ENCODE measurements around the gene ST6GALNAC1. TPM values are rescaled to one million over a fixed set of nuclear protein-coding genes. Genes with fewer than 3 reads are reported as not detected.
A peak's percentile ranks its signal among the peaks of the same experiment; 100 is the strongest.

The ST6GALNAC1 gene
- total RNA-seq, 1 donor from 2014 or later, result 4.4 TPM

- no peaks in the 10 kb centered on the region for H3K9me3 ChIP-seq
- TF ChIP-seq CTCF (IDR thresholded peaks at IDR 0.05), result no peak
- no peak for TF ChIP-seq POLR2A (IDR thresholded peaks at IDR 0.05)
- peak in 1 of 2 donors; percentile 9 for TF ChIP-seq POLR2AphosphoS5 (IDR thresholded peaks at IDR 0.05; ENCODE audit: insufficient read depth in 1 of 2, low read depth in 1 of 2)
- peaks cover 48% of the 10 kb centered on the region for H3K4me1 ChIP-seq
- peaks cover 0 to 16% of the 10 kb centered on the region in 2 donors for H3K36me3 ChIP-seq
- peak overlapping the region; percentile 84 for H3K27ac ChIP-seq
- intact Hi-C loops (cut with DNase I), result no loop called here
- no peaks in the 10 kb centered on the region for H3K27me3 ChIP-seq
- no peak for DNase-seq (ENCODE audit: extremely low spot score in 2 of 2)
- H3K4me3 ChIP-seq, result no peak overlapping the region
Observed at GRCh38 chr17:76682296-76682695, 38.7 kb upstream of the ST6GALNAC1 start.

GRCh38 chr17:76681222-76682137, 37.9 kb upstream of the ST6GALNAC1 start:
- H3K27ac ChIP-seq, result peak overlapping the region; percentile 84
- no peak for DNase-seq (ENCODE audit: extremely low spot score in 2 of 2)
- H3K27me3 ChIP-seq, result no peaks in the 10 kb centered on the region
- no peak overlapping the region for H3K4me3 ChIP-seq
- peaks cover 39% of the 10 kb centered on the region for H3K4me1 ChIP-seq
- peaks cover 0 to 23% of the 10 kb centered on the region in 2 donors for H3K36me3 ChIP-seq
- peak; percentile 38 to 59 (median 46) for TF ChIP-seq CTCF (IDR thresholded peaks at IDR 0.05)
- no peak for TF ChIP-seq POLR2AphosphoS5 (IDR thresholded peaks at IDR 0.05; ENCODE audit: insufficient read depth in 1 of 2, low read depth in 1 of 2)
- intact Hi-C loops (cut with DNase I), result no loop called here
- H3K9me3 ChIP-seq, result no peaks in the 10 kb centered on the region

GRCh38 chr17:76679239-76679638, 35.7 kb upstream of the ST6GALNAC1 start:
- H3K4me1 ChIP-seq, result peaks cover 30% of the 10 kb centered on the region
- H3K9me3 ChIP-seq, result no peaks in the 10 kb centered on the region
- no peak overlapping the region for H3K27ac ChIP-seq
- no peak overlapping the region for H3K4me3 ChIP-seq
- no peaks in the 10 kb centered on the region for H3K27me3 ChIP-seq
- TF ChIP-seq POLR2A (IDR thresholded peaks at IDR 0.05) (no peak), POLR2AphosphoS5 (IDR thresholded peaks at IDR 0.05; ENCODE audit: insufficient read depth in 1 of 2, low read depth in 1 of 2) (no peak), CTCF (IDR thresholded peaks at IDR 0.05) (no peak)
- DNase-seq (ENCODE audit: extremely low spot score in 2 of 2), result no peak
- peaks cover 0 to 23% of the 10 kb centered on the region in 2 donors for H3K36me3 ChIP-seq
- intact Hi-C loops (cut with DNase I), result no loop called here

- TF ChIP-seq POLR2AphosphoS5 (IDR thresholded peaks at IDR 0.05; ENCODE audit: insufficient read depth in 1 of 2, low read depth in 1 of 2), result no peak
- no peak for TF ChIP-seq POLR2A (IDR thresholded peaks at IDR 0.05)
- no peak for TF ChIP-seq CTCF (IDR thresholded peaks at IDR 0.05)
- H3K9me3 ChIP-seq, result no peaks in the 10 kb centered on the region
- intact Hi-C loops (cut with DNase I), result no loop called here
- H3K4me3 ChIP-seq, result no peak overlapping the region
- no peak for DNase-seq (ENCODE audit: extremely low spot score in 2 of 2)
- no peaks in the 10 kb centered on the region for H3K27me3 ChIP-seq
- peaks cover 0 to 23% of the 10 kb centered on the region in 2 donors for H3K36me3 ChIP-seq
- peaks cover 22% of the 10 kb centered on the region for H3K4me1 ChIP-seq
- no peak overlapping the region for H3K27ac ChIP-seq
Observed at GRCh38 chr17:76678330-76678729, 34.8 kb upstream of the ST6GALNAC1 start.

GRCh38 chr17:76677406-76677805, 33.8 kb upstream of the ST6GALNAC1 start:
- Histone ChIP-seq H3K27ac (no peak overlapping the region), H3K9me3 (no peaks in the 10 kb centered on the region), H3K4me1 (peaks cover 16% of the 10 kb centered on the region), H3K27me3 (no peaks in the 10 kb centered on the region), H3K4me3 (no peak overlapping the region), H3K36me3 (peaks cover 0 to 23% of the 10 kb centered on the region in 2 donors)
- intact Hi-C loops (cut with DNase I), result no loop called here
- no peak for TF ChIP-seq POLR2A (IDR thresholded peaks at IDR 0.05)
- no peak for TF ChIP-seq CTCF (IDR thresholded peaks at IDR 0.05)
- no peak for TF ChIP-seq POLR2AphosphoS5 (IDR thresholded peaks at IDR 0.05; ENCODE audit: insufficient read depth in 1 of 2, low read depth in 1 of 2)
- DNase-seq (ENCODE audit: extremely low spot score in 2 of 2), result no peak

Data from vagina (tissue), 2 donors.